WERI-Rb-1 (cell line): ENCODE results near the gene HLA-DQB1.
A peak's percentile ranks its signal among the peaks of the same experiment; 100 is the strongest.
"Not testable (repeated sequence)": the region's sequence is repeated elsewhere in the genome, so short reads cannot be mapped to it uniquely, and the experiment has no call there.

ENCODE experiments used
- DNase-seq: peaks from one replicate; pipeline ENCODE4 v3.0.0-alpha.2; 2020
- H3K27ac ChIP-seq: fragments of 250-450 bp; sonication (Bioruptor Pico); 2 replicates; pipeline ENCODE4 v1.5.1; 2020; ENCODE audit warnings: mild to moderate bottlenecking, moderate library complexity
- H3K27me3 ChIP-seq: fragments of 250-450 bp; sonication (Bioruptor Pico); 2 replicates; pipeline ENCODE4 v1.5.1; 2021; ENCODE audit warnings: mild to moderate bottlenecking, low read depth, moderate library complexity; ENCODE audit not compliant: insufficient read depth, severe bottlenecking
- H3K36me3 ChIP-seq: fragments of 250-450 bp; sonication (Bioruptor Pico); 2 replicates; pipeline ENCODE4 v1.5.1; 2020; ENCODE audit warnings: mild to moderate bottlenecking, moderate library complexity
- H3K4me3 ChIP-seq: 2 replicates; pipeline ENCODE4 v1.5.1; 2011; ENCODE audit warnings: low read depth, mild to moderate bottlenecking, control low read depth, low read length
- H3K9me3 ChIP-seq: fragments of 250-450 bp; sonication (Bioruptor Pico); 2 replicates; pipeline ENCODE4 v1.5.1; 2021; ENCODE audit warnings: mild to moderate bottlenecking, moderate library complexity; ENCODE audit not compliant: severe bottlenecking
- TF ChIP-seq, protein P1 (sequence below): IDR thresholded peaks from 2 replicates; pipeline ENCODE4 v1.5.1; 2011; ENCODE audit warnings: low read depth, mild to moderate bottlenecking, control low read depth, inconsistent platforms, low read length

HLA-DQB1 gene

DNA sequence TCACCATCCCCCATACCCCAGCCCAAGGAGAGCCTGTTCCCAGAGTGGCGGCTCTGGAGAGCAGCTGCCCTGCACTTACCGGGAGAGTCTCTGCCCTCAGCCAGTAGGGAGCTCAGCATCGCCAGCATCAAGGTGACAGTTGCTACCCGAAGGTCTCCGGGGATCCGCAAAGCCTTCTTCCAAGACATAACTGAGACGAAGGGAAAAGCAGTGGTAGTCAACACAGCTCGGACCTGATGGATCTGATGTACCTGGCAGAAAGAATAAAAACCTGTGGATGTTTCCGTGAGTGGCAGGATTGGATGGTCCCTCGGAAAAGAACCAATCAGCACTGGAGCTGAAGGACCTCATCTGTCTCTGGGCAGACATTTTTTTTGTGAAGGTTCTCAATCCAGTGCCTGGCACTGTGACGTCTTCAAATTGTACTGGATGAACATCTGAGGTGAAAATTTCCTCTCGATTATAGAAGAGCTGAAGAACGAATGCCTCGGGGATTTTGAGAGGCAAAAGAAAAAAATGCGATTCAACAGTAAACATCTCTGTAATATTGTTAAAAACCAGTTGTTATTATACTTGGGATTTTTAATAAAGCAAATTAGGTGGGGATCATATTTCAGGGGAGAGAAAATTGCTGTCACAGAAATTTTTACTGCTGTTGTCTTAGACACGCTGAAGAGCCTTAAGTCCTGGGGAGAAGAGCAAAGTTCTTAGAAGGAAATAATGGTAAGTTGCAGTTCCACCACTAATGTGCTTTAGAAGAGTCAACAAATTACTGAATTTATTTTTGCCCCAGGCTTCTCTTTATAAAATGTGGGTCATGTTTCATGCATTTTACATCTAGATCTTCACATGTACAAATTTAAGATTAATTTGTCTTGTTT lies at the start of gene HLA-DQB1:
TSS of gene HLA-DQB1 (minus strand) at position 238 of the 881 bp plus-strand sequence. CDS start at position 188, 50 bp downstream.
- TF ChIP-seq, protein P1, sequence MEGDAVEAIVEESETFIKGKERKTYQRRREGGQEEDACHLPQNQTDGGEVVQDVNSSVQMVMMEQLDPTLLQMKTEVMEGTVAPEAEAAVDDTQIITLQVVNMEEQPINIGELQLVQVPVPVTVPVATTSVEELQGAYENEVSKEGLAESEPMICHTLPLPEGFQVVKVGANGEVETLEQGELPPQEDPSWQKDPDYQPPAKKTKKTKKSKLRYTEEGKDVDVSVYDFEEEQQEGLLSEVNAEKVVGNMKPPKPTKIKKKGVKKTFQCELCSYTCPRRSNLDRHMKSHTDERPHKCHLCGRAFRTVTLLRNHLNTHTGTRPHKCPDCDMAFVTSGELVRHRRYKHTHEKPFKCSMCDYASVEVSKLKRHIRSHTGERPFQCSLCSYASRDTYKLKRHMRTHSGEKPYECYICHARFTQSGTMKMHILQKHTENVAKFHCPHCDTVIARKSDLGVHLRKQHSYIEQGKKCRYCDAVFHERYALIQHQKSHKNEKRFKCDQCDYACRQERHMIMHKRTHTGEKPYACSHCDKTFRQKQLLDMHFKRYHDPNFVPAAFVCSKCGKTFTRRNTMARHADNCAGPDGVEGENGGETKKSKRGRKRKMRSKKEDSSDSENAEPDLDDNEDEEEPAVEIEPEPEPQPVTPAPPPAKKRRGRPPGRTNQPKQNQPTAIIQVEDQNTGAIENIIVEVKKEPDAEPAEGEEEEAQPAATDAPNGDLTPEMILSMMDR: no peak
- Histone ChIP-seq H3K27ac (no peak within 1 kb of the TSS), H3K27me3 (peaks cover 63% of the 10 kb centered on the region), H3K9me3 (peaks cover 11% of the 10 kb centered on the region), H3K4me3 (peak within 1 kb of the TSS; percentile 45), H3K36me3 (no peaks in the 10 kb centered on the region)
- DNase-seq: peak; percentile 71

DNA sequence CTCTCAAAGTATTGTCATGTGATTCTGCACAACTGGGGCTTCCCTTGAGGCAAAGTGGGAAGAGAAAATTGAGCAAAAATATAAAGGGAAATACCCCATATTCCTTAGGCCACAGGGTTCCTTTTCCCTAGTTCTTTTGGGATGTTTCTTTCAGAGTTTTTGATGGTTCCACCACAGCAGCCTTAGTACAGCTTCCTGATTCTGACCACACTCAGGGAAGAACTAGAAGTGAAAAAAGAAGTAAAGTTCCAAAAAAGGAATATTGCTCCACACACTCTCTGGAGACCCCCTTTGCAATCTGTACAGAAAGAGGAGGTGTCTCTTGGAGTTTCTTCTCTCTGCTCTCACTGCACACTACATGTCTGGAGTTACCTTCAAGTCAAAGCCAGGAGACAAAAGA lies 46.8 kb upstream of the HLA-DQB1 start:
- no peaks in the 10 kb centered on the region for H3K9me3 ChIP-seq
- H3K27ac ChIP-seq: no peak overlapping the region
- no peaks in the 10 kb centered on the region for H3K36me3 ChIP-seq
- H3K4me3 ChIP-seq: no peak overlapping the region
- TF ChIP-seq, protein P1: no peak
- peaks cover 65% of the 10 kb centered on the region for H3K27me3 ChIP-seq
- DNase-seq: no peak

DNA sequence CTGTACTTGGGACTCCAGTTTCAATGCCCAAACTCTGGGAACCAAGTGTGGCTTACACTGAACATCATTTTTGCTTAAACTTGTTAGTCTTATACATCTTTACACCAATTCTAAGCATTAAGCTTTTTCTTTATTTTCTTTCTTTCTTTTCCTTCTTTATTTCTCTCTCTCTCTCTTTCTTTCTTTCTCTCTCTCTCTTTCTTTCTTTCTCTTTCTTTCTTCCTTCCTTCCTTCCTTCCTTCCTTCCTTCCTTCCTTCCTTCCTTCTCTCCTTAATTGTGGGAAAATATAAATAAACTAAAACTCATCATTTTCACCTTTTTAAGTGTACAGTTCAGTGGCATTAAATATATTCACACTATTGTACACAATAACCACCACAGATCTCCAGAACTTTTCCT lies 43.2 kb upstream of the HLA-DQB1 start:
- TF ChIP-seq, protein P1: no peak
- peaks cover 38% of the 10 kb centered on the region for H3K27me3 ChIP-seq
- peaks cover 3% of the 10 kb centered on the region for H3K9me3 ChIP-seq
- DNase-seq: no peak
- no peaks in the 10 kb centered on the region for H3K36me3 ChIP-seq
- no peak overlapping the region for H3K4me3 ChIP-seq
- H3K27ac ChIP-seq: no peak overlapping the region

DNA sequence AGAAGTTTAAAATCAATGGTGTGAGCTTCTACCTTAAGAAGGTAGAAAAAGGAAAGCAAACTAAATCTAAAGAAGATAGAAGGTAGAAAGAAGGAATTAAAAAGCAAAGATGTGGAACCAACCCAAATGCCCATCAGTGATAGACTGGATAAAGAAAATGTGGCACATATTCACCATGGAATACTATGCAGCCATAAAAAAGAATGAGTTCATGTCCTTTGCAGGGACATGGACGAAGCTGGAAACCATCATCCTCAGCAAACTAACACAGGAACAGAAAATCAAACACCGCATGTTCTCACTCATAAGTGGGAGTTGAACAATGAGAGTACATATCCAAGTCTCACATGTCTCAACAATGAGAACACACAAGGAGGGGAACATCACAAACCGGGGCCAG lies 38.7 kb upstream of the HLA-DQB1 start:
- DNase-seq, H3K36me3 ChIP-seq, H3K27ac ChIP-seq, H3K4me3 ChIP-seq, H3K9me3 ChIP-seq: not testable (repeated sequence)
- peaks cover 45% of the 10 kb centered on the region for H3K27me3 ChIP-seq

DNA sequence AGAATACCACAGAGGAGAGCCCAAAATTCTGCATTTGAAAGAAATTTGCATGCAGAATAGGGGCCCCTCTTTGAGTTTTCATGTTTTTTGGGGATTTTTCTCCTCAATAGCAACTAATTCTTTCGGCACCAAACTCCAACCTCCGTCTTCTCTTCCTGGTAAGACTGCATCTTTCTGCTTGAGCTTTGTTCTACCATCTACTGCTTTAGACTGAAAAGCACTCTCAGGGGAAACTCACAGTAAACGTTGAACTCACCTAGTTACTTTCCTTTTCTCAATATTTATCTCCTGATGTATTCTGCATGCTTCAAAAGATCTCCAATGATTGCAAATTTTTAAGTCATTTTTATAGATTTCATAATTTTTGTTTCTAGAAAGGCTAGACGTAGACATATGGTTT lies 36.9 kb upstream of the HLA-DQB1 start:
- Histone ChIP-seq H3K9me3 (peaks cover 3% of the 10 kb centered on the region), H3K36me3 (no peaks in the 10 kb centered on the region), H3K27me3 (peaks cover 53% of the 10 kb centered on the region), H3K27ac (no peak overlapping the region), H3K4me3 (no peak overlapping the region)
- DNase-seq: no peak
- TF ChIP-seq, protein P1: no peak

DNA sequence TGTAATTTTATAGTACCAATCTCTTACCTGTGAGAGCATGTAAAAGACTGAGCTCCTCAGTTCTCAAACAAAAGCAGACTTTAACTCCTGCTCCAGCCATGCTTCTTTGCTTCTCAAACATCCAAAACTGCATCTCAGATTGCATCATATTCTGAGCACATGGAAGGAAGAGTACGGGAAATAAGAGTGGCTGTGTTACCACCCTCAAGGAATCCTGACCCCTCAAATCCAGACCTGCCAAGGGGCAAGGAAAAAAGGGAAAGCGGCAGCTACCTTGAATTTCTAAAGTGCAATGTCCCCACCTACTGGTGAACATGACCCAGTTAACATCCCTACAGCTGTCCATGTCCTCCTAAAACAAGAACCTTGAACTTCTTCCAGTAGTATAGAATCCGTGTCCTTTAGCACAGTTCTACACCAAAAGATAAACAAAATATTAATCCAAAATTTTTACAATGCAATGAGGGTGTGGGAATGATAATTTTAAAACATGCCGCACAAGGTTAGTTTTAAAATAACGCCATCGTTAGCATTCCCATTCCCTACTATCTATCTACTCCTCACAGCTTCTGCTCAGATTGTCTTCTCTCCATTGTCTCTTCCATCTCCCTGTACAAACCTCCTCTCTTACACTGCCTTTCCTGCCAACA lies 34.1 kb upstream of the HLA-DQB1 start:
- Histone ChIP-seq H3K4me3 (no peak overlapping the region), H3K27me3 (peaks cover 78% of the 10 kb centered on the region), H3K36me3 (no peaks in the 10 kb centered on the region), H3K27ac (no peak overlapping the region), H3K9me3 (peaks cover 3% of the 10 kb centered on the region)
- DNase-seq: peak; percentile 62
- TF ChIP-seq, protein P1: peak; percentile 87
